ENCODE results near the gene KRT38. TPM values are rescaled to one million over a fixed set of nuclear protein-coding genes. Genes with fewer than 3 reads are reported as not detected.

KRT38 gene
- not detected in 2 replicates for total RNA-seq (2014; rRNA removed; shearing (Covaris generic))
- polyA plus RNA-seq (2014; cell fraction: nucleus; rRNA removed): not detected in 2 replicates

DNA sequence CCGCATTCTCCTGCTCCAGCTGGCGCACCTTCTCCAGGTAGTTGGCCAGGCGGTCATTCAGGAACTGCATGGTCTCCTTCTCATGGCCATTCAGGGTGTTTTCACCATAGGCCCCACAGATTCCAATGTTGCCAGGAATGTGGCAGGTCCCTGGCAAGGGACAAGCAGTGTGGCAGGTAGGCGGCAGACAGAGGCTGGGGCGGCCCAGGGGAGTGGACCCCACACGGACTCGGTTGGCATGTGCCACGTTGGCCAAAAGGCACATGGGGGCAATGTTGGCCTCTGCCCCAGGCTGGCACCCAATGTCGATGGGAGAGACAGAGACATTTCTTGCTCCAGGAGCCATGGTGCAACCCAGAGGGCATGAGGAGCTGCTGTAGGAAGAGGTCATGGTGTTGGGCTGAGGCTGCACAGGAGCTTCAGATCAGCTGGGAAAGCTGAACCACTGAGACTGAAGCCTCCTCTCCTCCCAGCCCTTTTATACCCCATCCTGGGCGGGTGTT lies at the start of gene KRT38:
Gene KRT38 (minus strand): TSS at position 453 of the 503 bp plus-strand sequence. CDS start 62 bp downstream, at position 391.
- no peak for DNase-seq (ENCODE audit: extremely low read depth, low read depth)

DNA sequence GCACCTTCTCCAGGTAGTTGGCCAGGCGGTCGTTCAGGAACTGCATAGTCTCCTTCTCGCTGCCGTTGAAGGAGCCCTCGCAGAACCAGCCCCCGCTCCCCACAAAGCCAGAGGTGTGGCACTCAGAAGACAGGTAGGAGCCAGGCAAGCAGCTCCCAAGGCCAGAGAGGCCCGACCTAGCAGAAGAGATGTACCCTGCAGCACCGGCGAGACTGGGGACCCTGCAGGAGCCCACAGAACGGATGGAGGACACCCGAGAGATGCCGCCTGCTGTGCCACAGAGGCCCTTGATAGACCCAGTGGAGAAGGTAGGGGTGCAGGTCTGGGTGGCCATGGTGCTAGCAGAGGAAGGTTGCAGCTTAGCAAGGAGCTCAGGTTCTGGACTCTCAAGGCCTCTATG lies 48.7 kb upstream of the KRT38 start, which contains the start of gene KRT36:
Gene KRT36 (minus strand): TSS at position 380 of the 400 bp plus-strand sequence. CDS start 46 bp downstream, at position 334.
- no peak for DNase-seq (ENCODE audit: extremely low read depth, low read depth)

DNA sequence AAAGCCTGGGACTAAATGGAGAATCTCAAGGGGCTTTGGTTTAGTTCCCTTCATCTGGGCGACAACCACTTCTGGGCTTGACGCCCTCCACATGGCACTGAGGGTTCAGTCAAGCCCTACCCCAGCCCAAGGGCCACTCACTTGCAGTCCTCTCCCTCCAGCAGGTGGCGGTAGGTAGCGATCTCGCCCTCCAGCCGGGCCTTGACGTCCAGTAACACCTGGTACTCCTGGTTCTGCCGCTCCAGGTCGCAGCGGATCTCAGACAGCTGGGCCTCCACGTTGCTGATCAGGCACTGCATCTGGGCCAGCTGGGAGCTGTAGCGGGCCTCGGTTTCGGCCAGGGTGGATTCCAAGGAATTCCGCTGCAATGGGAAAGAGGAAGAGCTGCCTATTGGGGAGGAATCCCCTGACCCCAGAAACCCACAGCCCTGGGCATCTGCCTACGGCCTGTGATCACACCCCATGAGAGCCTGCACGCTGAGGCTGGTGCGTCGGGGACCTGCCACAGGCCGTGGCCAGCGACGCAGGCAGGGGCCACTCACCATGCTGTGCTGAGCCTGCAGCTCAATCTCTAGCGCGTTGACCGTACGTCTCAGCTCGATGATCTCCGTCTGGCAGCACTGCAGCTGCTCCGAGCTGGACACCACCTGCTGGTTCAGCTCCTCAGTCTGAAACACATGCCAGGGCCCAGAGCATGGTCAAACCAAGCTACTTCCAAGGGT lies 46.2 kb upstream of the KRT38 start:
- DNase-seq (ENCODE audit: extremely low read depth, low read depth): peak; percentile 21

DNA sequence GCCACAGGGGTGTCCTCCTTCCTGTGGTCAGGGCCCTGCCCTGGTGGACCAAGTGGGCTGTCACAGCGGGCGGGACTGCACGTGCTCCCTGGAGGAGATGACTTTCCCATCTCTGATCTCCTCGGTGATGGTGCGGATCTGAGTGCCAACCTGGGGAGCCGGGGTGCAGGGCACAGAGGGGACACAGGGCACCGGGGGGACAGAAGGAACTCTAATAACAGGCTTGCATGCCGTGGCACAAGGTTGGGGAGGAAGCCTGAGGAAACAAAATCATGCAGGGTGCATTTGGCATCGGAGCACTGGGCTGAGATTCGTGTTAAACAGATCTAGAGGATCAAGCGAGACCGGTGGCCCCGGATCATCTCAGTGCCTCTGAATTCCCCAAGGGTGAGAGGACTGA lies 45.5 kb upstream of the KRT38 start:
- DNase-seq (ENCODE audit: extremely low read depth, low read depth): no peak

DNA sequence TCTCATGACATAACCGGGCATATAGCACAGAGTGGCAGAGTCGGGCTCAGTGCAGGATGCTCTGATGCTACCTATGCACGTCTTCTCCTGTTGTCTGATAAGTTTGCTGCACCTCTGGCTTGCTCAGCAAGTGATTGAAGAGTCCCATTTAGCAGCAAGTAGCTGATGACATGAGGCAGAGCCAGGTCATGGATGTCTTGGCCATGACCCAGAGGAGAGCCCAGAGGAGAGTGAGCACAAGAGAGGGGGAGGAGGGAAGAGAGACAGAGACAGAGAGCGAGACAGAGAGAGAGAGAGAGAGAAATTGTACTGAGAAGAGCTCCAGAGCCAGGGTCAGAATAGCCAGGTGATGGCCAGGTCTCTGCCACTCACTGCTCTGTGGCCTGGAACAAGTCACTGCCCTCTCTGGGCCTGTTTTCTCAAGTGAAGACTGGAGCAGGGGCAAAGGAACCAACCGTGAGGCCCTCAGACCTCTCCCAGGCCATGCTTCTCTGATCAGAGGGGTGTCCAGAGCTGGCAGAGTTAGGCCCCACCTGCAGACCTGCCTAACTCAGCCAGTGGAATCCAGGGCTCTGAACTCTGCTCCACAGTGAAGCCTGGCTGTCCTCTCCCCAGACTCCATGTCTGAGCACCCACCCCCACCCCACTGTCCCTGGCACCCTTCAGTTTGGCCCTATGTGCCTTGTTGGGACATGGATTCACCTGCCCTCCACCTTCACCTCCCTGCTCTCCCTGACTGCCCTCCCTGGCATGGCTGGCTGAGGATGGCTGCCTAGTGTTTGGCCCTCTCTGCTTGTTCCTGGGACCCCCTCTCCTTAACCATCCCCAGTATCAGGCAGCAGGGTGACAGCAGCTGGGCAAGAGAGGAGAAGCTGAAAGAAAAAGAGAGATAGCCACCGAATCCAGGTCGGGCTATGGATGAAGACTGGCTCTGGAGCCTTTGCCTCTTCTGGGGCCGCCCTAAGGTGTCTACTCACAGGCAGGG lies 44.4 kb upstream of the KRT38 start:
- DNase-seq (ENCODE audit: extremely low read depth, low read depth): no peak

DNA sequence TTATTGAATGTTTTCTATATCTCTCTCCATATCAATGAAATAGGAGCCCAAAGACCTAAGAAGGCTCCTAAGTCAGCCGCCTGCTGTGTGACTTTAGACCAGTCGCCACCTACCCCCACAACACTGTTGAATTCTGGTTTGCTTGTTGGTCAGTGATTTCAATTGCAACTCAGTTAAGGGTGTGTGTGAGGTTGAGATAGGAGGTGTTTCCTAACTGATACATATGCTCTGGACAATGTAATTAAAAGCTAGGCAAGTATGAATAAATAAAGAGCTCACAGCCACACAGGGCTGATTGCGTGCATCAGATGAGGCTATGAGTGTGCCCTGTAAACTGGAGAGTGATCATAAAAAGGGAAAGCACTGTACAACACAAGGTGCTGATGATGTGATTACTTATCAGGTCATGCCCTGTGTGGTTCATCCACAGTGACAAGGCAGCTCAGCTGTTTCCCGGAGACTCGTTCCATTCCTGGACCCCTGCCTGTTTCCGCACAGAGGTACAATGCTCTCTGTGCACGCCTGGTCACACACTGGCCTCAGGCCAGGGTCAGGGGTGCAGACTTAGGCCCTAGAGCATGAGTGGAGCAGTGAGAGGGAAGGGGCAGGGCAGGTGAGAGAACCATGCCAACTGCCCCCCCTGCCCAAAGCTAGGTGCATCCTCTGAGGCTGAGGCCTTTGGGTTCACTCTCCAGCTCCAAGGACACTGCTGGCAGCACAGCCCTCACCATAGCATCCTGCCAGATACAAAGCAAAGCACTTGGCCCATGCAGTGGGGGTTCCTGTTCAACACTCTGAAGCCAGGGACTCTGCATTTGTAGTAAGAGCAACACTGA lies 43.4 kb upstream of the KRT38 start:
- no peak for DNase-seq (ENCODE audit: extremely low read depth, low read depth)

DNA sequence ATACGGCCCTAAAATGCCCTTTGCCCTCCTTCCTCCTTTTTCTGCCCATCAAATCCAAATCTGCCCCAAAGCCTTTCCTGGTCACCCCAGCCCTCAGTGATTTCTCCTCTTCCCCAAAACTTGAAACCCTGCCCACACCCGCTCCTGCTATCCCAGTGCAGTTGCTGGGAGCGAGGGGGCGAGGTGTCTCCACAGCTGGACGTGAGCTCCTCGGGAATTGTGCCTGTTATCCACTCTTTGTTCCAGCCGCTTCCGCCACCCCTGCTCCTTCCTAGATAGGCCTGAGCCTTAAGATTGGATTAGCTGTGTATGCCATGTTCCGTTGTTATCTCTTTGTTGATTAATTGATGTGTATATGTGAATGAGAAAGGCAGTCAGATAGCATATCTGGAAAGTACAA lies 42.7 kb upstream of the KRT38 start:
- no peak for DNase-seq (ENCODE audit: extremely low read depth, low read depth)

DNA sequence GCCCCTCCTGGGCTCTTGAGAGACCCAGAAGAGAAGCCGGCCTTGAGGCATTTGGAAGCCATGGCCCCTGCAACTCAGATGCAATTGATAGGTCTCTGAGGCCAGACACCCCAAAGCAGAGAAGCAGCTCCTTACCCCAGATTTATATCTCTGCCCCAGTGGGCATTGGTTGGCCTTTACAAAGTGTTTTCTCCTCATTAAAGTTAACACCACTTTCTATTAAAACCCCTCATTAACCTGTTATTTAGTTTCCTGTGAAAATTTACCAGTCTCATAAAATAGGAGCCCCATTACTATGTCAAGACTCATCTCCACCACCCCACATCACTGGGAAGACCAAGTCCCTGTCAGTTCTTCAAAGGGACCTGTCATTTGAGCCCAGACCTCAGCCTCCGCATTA lies 40.3 kb upstream of the KRT38 start, which contains the start of gene KRT35:
Gene KRT35 (minus strand): TSS at position 116 of the 400 bp plus-strand sequence. CDS start 54 bp downstream, at position 62.
- no peak for DNase-seq (ENCODE audit: extremely low read depth, low read depth)

DNA sequence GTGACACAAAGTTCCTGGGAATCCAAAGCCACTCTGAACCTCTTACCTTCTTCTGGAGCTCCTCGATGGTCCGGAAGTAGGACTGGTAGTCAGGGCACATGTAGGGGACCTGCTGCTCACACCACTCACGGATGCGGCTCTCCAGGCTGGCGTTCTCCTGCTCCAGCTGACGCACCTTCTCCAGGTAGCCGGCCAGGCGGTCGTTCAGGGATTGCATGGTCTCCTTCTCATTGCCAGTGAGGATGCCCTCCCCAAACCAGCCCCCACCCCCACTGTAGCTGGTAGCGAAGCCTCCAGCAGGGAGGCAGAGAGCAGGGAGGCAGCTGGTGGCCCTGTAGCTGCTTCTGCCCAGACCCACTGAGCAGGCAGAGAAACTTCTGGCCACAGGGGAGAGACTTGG lies 39.8 kb upstream of the KRT38 start:
- DNase-seq (ENCODE audit: extremely low read depth, low read depth): no peak

DNA sequence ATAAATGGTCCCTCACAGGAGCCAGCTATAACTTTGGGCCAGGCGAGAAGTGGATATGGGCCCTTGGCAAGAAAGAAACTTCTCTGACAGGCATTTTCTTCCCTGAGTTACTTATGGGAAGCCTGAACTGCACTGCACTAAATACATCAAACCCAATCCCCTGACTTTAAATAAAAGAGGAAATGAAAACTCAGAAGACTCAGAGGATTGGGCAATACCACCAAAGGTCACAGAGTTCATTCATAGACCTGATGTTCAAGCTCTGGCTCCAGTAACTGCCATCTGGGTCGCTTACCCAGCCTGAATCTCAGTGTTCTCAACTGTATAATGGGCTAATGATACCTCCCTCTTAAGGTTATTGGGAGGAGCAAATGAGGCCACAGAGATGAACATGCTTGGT lies 39.4 kb upstream of the KRT38 start:
- no peak for DNase-seq (ENCODE audit: extremely low read depth, low read depth)

DNA sequence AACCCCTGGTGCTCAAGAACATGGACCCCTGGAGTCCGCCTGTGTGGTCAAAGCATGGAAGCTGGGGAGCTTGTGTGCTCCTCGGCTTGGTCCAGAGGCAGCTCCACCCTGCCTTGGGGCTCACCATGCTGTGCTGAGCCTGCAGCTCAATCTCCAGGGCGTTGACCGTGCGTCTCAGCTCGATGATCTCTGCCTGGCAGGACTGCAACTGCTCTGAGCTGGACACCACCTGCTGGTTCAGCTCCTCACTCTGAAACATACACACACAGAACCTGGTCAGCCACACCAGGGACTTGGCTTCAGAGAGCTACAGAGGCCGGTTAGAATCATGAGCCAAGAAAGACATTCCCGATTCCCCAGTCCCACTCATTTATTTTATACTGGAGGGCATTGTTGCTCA lies 37.5 kb upstream of the KRT38 start:
- DNase-seq (ENCODE audit: extremely low read depth, low read depth): no peak

DNA sequence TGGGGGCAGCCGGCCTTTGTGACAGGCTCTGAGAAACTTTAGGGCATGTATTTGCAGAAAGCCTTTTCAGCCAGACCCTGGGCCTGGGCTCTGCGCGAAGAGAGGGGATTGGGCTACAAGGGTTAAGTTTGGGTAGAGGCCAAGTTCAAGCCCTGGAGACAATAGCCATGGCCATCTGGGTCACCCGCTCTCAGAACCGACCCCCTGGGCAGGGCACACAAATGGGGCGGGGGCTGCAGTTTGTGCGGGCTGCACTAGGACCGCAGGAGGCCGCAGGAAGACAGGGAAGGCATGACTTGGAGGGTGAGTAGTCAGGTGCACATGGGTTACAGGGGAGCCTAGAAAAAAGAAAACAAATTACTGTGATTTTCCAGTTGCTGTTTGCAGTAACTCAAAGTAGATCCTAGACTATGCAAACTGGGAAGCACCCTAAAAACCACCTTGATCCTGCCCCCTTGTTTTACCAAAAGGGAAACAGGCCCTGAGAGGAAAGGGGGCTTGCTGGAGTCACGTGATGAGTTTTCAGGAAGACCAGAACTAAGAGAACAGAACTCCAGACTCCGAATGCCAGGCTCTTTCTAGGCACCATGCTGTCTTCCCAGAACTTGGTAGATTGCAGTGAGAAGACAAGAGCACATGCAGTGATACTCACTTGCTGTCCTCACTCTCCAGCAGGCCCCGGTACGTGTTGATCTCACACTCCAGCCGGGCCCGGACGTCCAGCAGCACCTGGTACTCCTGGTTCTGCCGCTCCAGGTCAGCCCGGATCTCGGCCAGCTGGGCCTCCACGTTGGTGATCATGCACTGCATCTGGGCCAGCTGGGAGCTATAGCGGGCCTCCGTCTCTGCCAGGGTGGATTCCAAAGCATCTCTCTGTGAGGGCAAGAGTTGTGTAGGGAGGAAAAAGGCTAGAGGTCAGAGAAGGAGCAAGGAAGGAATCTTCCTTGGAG lies 36.4 kb upstream of the KRT38 start:
- DNase-seq (ENCODE audit: extremely low read depth, low read depth): no peak

DNA sequence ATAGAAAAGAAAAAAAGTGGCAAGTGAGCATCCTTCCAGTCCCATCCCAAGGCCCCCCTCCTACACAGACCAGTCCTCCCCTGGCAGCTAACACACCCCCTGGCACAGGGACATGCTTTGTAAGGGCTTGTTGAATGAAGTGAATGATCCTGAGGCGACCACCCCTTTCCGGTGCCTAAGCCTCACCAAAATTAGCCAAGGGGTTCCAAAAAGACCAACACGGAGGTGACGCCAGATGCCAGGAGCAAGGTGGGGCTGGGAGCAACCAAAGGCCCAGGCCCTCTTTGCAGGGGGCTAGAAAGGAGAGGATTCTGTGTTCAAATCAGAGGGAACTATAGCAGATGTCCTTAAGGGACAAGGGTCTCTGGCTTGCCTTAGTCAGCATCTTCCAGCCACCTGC lies 34.6 kb upstream of the KRT38 start:
- no peak for DNase-seq (ENCODE audit: extremely low read depth, low read depth)

DNA sequence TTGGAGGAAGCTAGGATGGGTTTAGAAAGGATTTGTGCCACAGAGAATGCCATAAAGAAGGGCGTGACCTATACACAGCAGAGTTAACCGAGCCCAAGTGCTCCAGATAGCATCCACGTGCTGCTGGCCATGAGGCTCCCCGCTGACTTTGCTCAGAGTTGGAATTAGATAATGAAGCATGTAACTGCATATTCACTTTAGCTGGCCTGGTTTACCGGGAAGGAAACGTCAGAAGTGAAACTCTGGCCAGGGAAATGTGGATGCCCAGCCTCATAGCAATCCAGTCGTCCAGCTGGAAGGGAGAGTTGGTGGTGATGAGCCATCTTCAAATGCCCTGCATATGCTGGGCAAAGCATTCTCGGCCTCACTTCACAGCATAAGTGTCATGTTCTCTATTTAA lies 34.1 kb upstream of the KRT38 start:
- DNase-seq (ENCODE audit: extremely low read depth, low read depth): no peak

DNA sequence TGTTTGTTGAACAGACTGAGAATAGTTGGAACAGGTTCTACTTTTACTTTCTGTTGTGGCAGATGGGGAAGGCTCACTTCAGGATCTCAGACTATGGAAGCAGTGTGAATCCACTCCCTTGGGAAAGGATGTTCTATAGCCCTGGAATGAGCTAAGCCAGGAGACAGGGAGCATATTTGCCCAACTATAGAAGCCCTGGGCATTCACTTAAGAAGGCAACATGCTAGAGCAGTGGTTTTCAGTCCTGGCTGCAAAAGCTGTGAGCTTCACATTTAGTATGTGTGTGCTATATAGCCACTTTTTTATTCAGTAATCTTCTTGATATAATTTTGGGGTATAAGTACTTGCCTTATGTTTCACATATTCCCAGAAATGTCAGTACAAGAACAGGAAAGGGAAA lies 27.6 kb upstream of the KRT38 start:
- DNase-seq (ENCODE audit: extremely low read depth, low read depth): no peak

DNA sequence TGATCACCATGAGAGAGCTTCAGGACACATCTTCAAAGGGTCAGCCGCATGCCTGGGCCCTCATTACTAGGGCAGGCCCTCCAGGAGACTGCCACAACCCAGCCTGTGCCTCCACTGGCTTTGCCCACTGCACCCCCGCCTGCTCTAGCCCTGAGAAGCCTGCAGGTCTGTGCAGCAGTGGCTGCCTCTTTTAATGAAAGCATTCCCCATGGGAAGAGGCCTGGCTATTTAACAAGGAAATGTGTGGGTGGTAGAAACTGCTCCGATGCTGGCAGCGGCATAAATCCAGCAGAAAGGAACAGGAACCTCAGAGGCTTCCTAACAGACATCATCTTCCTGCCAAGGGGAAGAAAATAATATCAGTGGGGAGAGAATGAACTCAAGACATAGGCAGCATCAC lies 26.8 kb upstream of the KRT38 start:
- no peak for DNase-seq (ENCODE audit: extremely low read depth, low read depth)

DNA sequence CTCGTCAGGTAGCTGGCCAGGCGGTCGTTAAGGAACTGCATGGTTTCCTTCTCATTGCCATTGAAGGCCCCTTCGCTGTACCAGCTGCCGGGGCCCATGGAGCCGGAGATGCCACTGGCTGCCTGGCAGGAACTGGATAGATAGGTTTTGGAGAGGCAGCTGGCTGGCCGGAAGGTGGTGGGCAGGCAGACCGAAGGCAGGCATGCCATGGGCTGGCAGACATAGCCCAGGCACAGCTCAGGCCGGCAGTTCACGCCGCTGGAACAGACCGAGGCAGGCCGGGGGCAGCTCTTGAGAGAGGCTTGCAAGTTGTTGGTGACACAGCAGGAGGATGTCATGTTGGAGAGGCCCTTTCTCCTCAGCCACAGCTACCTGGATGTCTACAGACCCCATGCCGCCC lies 26.2 kb upstream of the KRT38 start, which contains the start of gene KRT32:
Gene KRT32 (minus strand): TSS at position 399 of the 400 bp plus-strand sequence. CDS start 61 bp downstream, at position 338.
- no peak for DNase-seq (ENCODE audit: extremely low read depth, low read depth)

DNA sequence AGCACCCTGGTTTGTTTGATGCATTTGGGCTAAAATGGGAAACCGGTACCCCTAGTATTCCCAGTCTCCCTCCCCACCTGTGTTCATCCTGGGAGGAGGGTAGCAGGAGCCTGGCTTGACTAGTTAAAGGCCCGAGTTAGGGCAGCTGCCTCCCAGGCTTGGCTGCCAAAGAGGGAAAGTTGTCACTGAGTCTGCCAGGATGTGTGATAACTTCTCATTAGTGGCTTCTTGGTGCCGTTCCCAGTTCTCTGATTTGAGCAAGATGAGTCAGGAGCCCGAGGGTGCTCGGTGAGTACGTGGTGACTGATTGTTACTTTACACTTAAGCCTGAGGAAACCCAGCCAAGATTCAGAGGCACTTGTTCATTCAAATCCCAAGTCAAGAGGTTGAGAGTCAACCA lies 23.9 kb upstream of the KRT38 start:
- DNase-seq (ENCODE audit: extremely low read depth, low read depth): peak; percentile 34

DNA sequence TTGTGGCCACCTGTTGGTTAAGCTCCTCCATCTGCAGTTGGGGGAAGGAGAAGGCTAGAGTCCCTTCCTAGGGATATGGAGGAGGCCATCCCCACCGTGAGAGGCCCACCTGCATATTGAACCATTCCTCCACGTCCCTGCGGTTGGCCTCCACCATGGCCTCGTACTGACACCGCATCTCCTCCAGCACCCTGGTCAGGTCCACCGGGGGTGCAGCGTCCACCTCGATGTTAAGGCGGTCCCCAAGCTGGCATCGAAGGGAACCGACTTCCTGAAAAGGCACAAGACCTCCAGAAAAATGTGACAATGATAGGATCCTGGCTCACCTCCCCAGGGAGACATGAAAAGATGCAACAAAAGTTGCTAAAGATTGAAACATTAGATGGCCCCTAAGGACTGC lies 23.4 kb upstream of the KRT38 start:
- no peak for DNase-seq (ENCODE audit: extremely low read depth, low read depth)

Data from NCI-H460 (cell line).